CD4-positive, alpha-beta T cell treated with Interleukin-4 for 4 hours (primary cell): ENCODE results near the gene DNAJC11.

Experiments used
- DNase-seq: peaks from one replicate; pipeline ENCODE4 v3.0.0-alpha.2; 2020

DNAJC11 gene

GRCh38 chr1:6596886-6597776 is 104.5 kb downstream of the DNAJC11 start:
- DNase-seq: no peak

GRCh38 chr1:6596351-6596750 is 105.3 kb downstream of the DNAJC11 start:
- DNase-seq: no peak

- DNase-seq: no peak
Observed at GRCh38 chr1:6594977-6595740, 106.5 kb downstream of the DNAJC11 start.

GRCh38 chr1:6593810-6594209 is 107.8 kb downstream of the DNAJC11 start:
- no peak for DNase-seq

DNA sequence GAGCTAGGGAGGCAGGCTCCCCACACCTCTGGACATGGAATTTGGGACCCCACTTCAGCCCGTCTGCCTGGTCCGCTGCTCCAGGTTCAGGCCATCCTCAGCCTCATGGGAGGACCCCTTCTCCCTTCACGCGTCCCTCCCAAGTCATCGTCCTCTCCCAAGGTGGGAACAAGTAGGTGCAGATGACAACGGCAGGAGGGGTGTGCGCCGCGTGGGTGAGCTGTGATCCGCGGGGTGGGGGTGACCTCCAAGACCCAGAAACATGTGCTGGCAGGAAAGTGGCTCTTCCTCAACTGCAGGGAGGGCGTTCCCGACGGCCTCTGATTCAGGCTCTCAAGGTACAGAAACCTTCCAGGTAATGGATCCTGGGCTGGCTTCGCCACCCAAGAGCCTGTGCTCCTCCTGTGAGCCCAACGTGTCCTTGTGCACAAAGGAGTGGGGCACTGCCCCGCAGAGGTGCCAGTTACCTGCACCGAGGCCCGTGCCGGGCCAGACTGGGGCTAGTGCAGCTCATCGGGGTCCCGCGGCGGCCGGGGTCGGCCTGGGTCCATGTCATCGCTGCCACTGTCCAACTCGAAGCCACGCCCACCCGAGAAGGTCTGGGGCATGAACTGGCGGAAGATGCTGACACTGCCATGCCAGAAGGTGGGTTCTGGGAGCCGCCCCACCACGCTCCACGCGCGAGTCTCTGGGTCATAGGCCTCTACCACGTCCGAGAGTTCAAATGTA is 108.6 kb downstream of the DNAJC11 start:
- no peak for DNase-seq

- DNase-seq: no peak
Observed at GRCh38 chr1:6592441-6592840, 109.2 kb downstream of the DNAJC11 start.

GRCh38 chr1:6591644-6592043 is 110.0 kb downstream of the DNAJC11 start:
- no peak for DNase-seq

DNA sequence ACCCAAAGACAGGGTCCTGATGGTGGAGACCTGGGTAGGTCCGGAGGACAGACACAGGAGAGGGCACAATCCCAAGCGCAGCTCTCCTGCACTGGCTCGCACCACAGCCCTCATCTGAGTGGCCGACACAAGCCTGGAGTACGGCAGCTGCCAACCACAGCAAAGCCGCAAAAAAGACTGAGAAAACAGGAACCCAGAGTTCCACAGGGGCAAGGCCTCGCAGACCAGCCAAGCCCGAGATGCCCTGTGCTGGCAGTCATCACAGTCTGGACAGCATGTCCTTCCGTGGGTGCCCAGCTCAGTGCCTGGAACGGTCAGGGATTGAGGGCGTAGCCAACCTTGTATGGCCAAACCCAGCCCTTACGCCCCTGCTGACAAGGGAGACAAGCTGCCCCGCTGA is 110.4 kb downstream of the DNAJC11 start:
- no peak for DNase-seq

- DNase-seq: no peak
Observed at GRCh38 chr1:6590046-6590445, 111.6 kb downstream of the DNAJC11 start.

DNA sequence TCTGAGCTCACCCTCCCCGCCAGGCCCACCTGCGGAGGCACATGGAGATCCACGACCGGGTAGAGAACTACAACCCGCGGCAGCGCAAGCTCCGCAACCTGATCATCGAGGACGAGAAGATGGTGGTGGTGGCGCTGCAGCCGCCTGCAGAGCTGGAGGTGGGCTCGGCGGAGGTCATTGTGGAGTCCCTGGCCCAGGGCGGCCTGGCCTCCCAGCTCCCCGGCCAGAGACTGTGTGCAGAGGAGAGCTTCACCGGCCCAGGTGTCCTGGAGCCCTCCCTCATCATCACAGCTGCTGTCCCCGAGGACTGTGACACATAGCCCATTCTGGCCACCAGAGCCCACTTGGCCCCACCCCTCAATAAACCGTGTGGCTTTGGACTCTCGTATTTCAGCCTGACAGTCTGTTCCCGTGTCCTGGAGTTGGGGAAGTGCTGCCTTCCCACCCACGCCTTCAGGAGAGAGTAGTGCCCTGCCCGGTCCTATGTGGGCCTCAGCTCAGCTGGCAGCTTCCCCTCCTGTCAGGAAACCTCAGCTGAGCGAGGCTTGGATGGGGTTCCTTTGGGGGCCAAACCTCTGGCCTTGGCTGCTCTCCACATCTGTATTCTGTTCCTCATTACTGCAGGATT is 112.6 kb downstream of the DNAJC11 start:
- DNase-seq: no peak

GRCh38 chr1:6588128-6588892 is 113.3 kb downstream of the DNAJC11 start:
- no peak for DNase-seq

GRCh38 chr1:6587261-6588005 is 114.2 kb downstream of the DNAJC11 start:
- no peak for DNase-seq

- DNase-seq: no peak
Observed at GRCh38 chr1:6586404-6586816, 115.2 kb downstream of the DNAJC11 start.

- DNase-seq: no peak
Observed at GRCh38 chr1:6585841-6586240, 115.8 kb downstream of the DNAJC11 start.

DNA sequence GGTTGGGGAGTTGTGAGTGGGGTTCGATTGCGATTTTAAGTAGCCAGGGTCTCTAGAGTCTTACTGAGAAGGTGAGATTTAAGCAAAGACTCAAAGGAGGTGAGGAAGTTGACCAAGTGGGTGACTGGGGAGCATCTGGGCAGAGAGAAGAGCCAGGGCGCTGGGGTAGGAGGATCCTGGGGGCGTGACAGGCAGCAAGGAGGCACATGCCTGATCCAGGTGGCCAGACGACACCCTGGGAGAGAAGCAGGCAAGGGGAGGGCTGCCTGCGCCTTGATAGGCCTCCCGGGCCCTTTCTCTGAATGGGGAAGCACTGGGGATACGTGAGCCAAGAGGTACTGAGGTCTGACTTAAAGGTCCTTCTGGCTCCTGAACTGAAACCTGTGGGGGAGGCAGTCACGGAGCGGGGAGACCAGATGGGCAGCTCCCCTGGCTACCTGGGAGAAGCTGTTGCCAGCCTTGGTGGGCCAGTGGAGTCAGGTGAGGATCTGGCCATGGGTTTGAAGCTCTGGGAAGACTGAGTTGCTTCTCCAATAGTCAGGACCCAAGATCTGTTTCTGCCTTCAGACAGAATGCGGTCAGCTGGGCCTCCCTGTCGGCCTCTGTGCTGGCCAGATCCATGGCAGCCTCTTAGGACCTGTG is 116.4 kb downstream of the DNAJC11 start:
- no peak for DNase-seq
